A673 (cell line): ENCODE results near the gene METTL27. TPM values are rescaled to one million over a fixed set of nuclear protein-coding genes. Genes with fewer than 3 reads are reported as not detected.

Experiments
- BruUV-seq: library from RNA; stranded (reverse); fragments of 400-500 nt; replicated peaks from 2 replicates; lab custom pipeline; 2021; lab: Mats Ljungman, UMichigan
- CTCF ChIA-PET: fragments of 300-600 bp; sonication (Branson Sonifier 250); formaldehyde crosslinking; loops from one replicate; lab custom pipeline; 2022; ENCODE audit warnings: antibody characterized with exemption; lab: Charles Lee
- POLR2A ChIA-PET: fragments of 300-600 bp; sonication (Branson Sonifier 250); formaldehyde crosslinking; loops from one replicate; lab custom pipeline; 2022; ENCODE audit warnings: antibody characterized with exemption; ENCODE audit not compliant: low non-redundant PET; lab: Charles Lee
- DNase-seq: peaks from one replicate; pipeline ENCODE4 v3.0.0-alpha.2; 2015; ENCODE audit warnings: low spot score
- H3K27ac ChIP-seq: fragments of 200-600 bp; sonication (generic); 2 replicates; pipeline ENCODE4 v1.5.1; 2016; ENCODE audit warnings: mixed run types, low read depth, mild to moderate bottlenecking, mixed read lengths, antibody characterized with exemption, low read length; ENCODE audit not compliant: poor library complexity, severe bottlenecking
- H3K27me3 ChIP-seq: fragments of 200-600 bp; sonication (generic); replicated peaks from 2 replicates; pipeline ENCODE4 v1.6.1; 2017; ENCODE audit warnings: mixed run types, low read depth, mild to moderate bottlenecking, mixed read lengths, antibody characterized with exemption, low read length; ENCODE audit not compliant: insufficient read depth, poor library complexity
- H3K36me3 ChIP-seq: fragments of 200-600 bp; sonication (generic); 2 replicates; pipeline ENCODE4 v1.6.1; 2016; ENCODE audit warnings: mixed run types, mild to moderate bottlenecking, mixed read lengths, antibody characterized with exemption, low read length; ENCODE audit not compliant: insufficient read depth, poor library complexity, severe bottlenecking
- H3K4me1 ChIP-seq: fragments of 200-600 bp; sonication (generic); 2 replicates; pipeline ENCODE4 v1.6.1; 2017; ENCODE audit warnings: mixed run types, mild to moderate bottlenecking, mixed read lengths, antibody characterized with exemption, low read length; ENCODE audit not compliant: insufficient read depth, poor library complexity, severe bottlenecking
- H3K4me3 ChIP-seq: fragments of 200-600 bp; sonication (generic); 2 replicates; pipeline ENCODE4 v1.5.1; 2016; ENCODE audit warnings: low read depth, mixed run types, mild to moderate bottlenecking, mixed read lengths, low read length; ENCODE audit not compliant: poor library complexity, severe bottlenecking
- H3K9me3 ChIP-seq: fragments of 200-600 bp; sonication (generic); 2 replicates; pipeline ENCODE4 v1.6.1; 2016; ENCODE audit warnings: mixed run types, low read depth, mild to moderate bottlenecking, mixed read lengths, antibody characterized with exemption, low read length; ENCODE audit not compliant: poor library complexity, severe bottlenecking
- CTCF ChIP-seq: fragments of 300-800, 200-600 bp; sonication (generic); conservative IDR thresholded peaks from 2 replicates; pipeline ENCODE4 v1.5.1; 2017; ENCODE audit warnings: low read depth, mild to moderate bottlenecking, antibody characterized with exemption, low read length, moderate library complexity, mixed read lengths
- EZH2 ChIP-seq: fragments of 200-600 bp; sonication (generic); IDR thresholded peaks from 2 replicates; pipeline ENCODE4 v1.6.1; 2017; ENCODE audit warnings: borderline replicate concordance, low read depth, mild to moderate bottlenecking, mixed read lengths, antibody characterized with exemption, low read length; ENCODE audit not compliant: poor library complexity, severe bottlenecking
- intact Hi-C: fragments of 100-400 bp; cut with micrococcal nuclease; formaldehyde crosslinking; loops from one replicate; pipeline ENCODE4 v1.10.0; 2022; ENCODE audit not compliant: unreplicated experiment
- total RNA-seq: library from RNA; stranded (reverse); gene quantifications from 2 replicates; pipeline ENCODE4 v1.2.3, GENCODE V29; 2021

The METTL27 gene
- total RNA-seq, 1 experiment from 2014 or later, result not detected

- no peaks in the 10 kb centered on the region for H3K27me3 ChIP-seq
- intact Hi-C loops, result loop anchor here (10.0 kb wide), 1 partner anchor 252 kb away; no protein-coding TSS in a partner anchor
- H3K4me3 ChIP-seq, result no peak overlapping the region
- no TSS peak for BruUV-seq
- H3K27ac ChIP-seq, result no peak overlapping the region
- no peaks in the 10 kb centered on the region for H3K9me3 ChIP-seq
- H3K36me3 ChIP-seq, result no peaks in the 10 kb centered on the region
- ChIA-PET POLR2A (no interaction called here), CTCF (interaction anchor here (0.6 kb wide), 1 partner anchor 42 kb away, joined by 4 read pairs; no protein-coding TSS in a partner anchor)
- DNase-seq, result no peak
- no peaks in the 10 kb centered on the region for H3K4me1 ChIP-seq
- TF ChIP-seq CTCF (no peak), EZH2 (no peak)
Measured at GRCh38 chr7:73856941-73857340, 14.6 kb upstream of the METTL27 start.

- no TSS peak for BruUV-seq
- Histone ChIP-seq H3K4me1 (peaks cover 7% of the 10 kb centered on the region), H3K27ac (no peak overlapping the region), H3K9me3 (no peaks in the 10 kb centered on the region), H3K27me3 (no peaks in the 10 kb centered on the region), H3K4me3 (no peak overlapping the region), H3K36me3 (no peaks in the 10 kb centered on the region)
- no peak for TF ChIP-seq CTCF
- CTCF ChIA-PET, result no interaction called here
- POLR2A ChIA-PET, result no interaction called here
- intact Hi-C loops, result loop anchor here (10.0 kb wide), 1 partner anchor 248 kb away; no protein-coding TSS in a partner anchor
- no peak for DNase-seq
Measured at GRCh38 chr7:73852500-73852899, 10.2 kb upstream of the METTL27 start.

- peak; percentile 66 for DNase-seq
- BruUV-seq, result no TSS peak
- no peaks in the 10 kb centered on the region for H3K9me3 ChIP-seq
- TF ChIP-seq CTCF (no peak), EZH2 (no peak)
- intact Hi-C loops, result loop anchor here (10.0 kb wide), 1 partner anchor 247 kb away; no protein-coding TSS in a partner anchor
- H3K4me1 ChIP-seq, result peaks cover 7% of the 10 kb centered on the region
- no peak overlapping the region for H3K27ac ChIP-seq
- no peaks in the 10 kb centered on the region for H3K27me3 ChIP-seq
- no peak overlapping the region for H3K4me3 ChIP-seq
- ChIA-PET POLR2A (no interaction called here), CTCF (interaction anchor here (0.8 kb wide), 1 partner anchor 9 kb away, joined by 3 read pairs; the partner anchor contains the start of gene METTL27)
- no peaks in the 10 kb centered on the region for H3K36me3 ChIP-seq
Measured at GRCh38 chr7:73851410-73852338, 9.4 kb upstream of the METTL27 start.
